HCT116 (cell line): ENCODE data around the gene ZNF750. TPM values are rescaled to one million over a fixed set of nuclear protein-coding genes. Genes with fewer than 3 reads are reported as not detected.

Experiments
- ATAC-seq: fragments of 200-7000 bp; cut with Tn5 transposase; 2 replicates; pipeline ENCODE4 v1.9.1; 2020; ENCODE audit warnings: mild to moderate bottlenecking, moderate library complexity
- BruUV-seq: library from RNA; stranded (reverse); fragments of 400-500 nt; replicated peaks from 2 replicates; lab custom pipeline; 2021; lab: Mats Ljungman, UMichigan
- CTCF ChIA-PET: fragments of 300-600 bp; sonication (Branson Sonifier 250); formaldehyde crosslinking; loops from one replicate; lab custom pipeline; 2021; ENCODE audit warnings: antibody characterized with exemption; lab: Charles Lee
- POLR2A ChIA-PET: fragments of 300-600, 350-600 bp; sonication (Branson Sonifier 250); formaldehyde crosslinking; loops from one replicate; lab custom pipeline; 2021; ENCODE audit warnings: antibody characterized with exemption; lab: Charles Lee
- RAD21 ChIA-PET, 2 experiments: fragments of 300-600 bp; sonication (Branson Sonifier 250); formaldehyde crosslinking; loops; one replicate each; lab custom pipeline; 2023; ENCODE audit warnings: low total read pairs in 2 of 2; ENCODE audit not compliant: uncharacterized antibody in 2 of 2, unreplicated experiment in 2 of 2, low non-redundant PET in 1 of 2; lab: Charles Lee
- DNase-seq: peaks from one replicate; pipeline ENCODE4 v3.0.0-alpha.2; 2010; ENCODE audit warnings: low read depth, low spot score
- H2AFZ ChIP-seq: fragments of 200-600 bp; shearing (Covaris generic), sonication (generic); 2 replicates; pipeline ENCODE4 v1.6.1; 2017; ENCODE audit warnings: low read depth, mixed run types, mixed read lengths, antibody characterized with exemption, low read length; ENCODE audit not compliant: poor library complexity, severe bottlenecking
- H3K27ac ChIP-seq: 2 replicates; pipeline ENCODE4 v1.5.1; 2012; ENCODE audit warnings: low read depth, low read length
- H3K27me3 ChIP-seq: fragments of 200-600 bp; sonication (generic); 2 replicates; pipeline ENCODE4 v1.6.1; 2016; ENCODE audit warnings: mixed run types, low read length, mixed read lengths; ENCODE audit not compliant: insufficient read depth
- H3K36me3 ChIP-seq, 2 experiments: fragments of 200-500 bp in 1 of 2; fragments of 200-600 bp in 1 of 2; sonication (Bioruptor generic) in 1 of 2; sonication (generic) in 1 of 2; 2 replicates each; pipeline versions ENCODE4 v1.5.1 to v1.6.1; 2014 to 2016; ENCODE audit warnings: low read length in 2 of 2, inconsistent platforms in 1 of 2, mixed read lengths in 1 of 2, mixed run types in 1 of 2; ENCODE audit not compliant: insufficient read depth in 2 of 2, control insufficient read depth in 1 of 2
- H3K4me1 ChIP-seq, 2 experiments: fragments of 200-600 bp in 1 of 2; sonication (generic) in 1 of 2; 2 replicates each; pipeline versions ENCODE4 v1.5.1 to v1.6.1; 2012 to 2017; ENCODE audit warnings: low read length in 2 of 2, inconsistent platforms in 1 of 2, mild to moderate bottlenecking in 1 of 2, mixed read lengths in 1 of 2, mixed run types in 1 of 2, moderate library complexity in 1 of 2; ENCODE audit not compliant: insufficient read depth in 2 of 2, control insufficient read depth in 1 of 2
- H3K4me2 ChIP-seq: fragments of 200-600 bp; sonication (generic); 2 replicates; pipeline ENCODE4 v1.6.1; 2017; ENCODE audit warnings: mixed run types, low read length, mixed read lengths
- H3K4me3 ChIP-seq, 2 experiments: fragments of 200-600 bp in 1 of 2; sonication (generic) in 1 of 2; replicated peaks in 1 of 2; 2 replicates each; pipeline ENCODE4 v1.5.1; 2011 to 2016; ENCODE audit warnings: low read length in 2 of 2, control low read depth in 1 of 2, low read depth in 1 of 2, mild to moderate bottlenecking in 1 of 2, mixed read lengths in 1 of 2, mixed run types in 1 of 2
- H3K79me2 ChIP-seq: fragments of 200-600 bp; sonication (generic); 2 replicates; pipeline ENCODE4 v1.6.1; 2017; ENCODE audit warnings: mild to moderate bottlenecking, mixed run types, low read length, moderate library complexity, mixed read lengths; ENCODE audit not compliant: insufficient read depth
- H3K9ac ChIP-seq: fragments of 200-600 bp; sonication (generic); 2 replicates; pipeline ENCODE4 v1.6.1; 2016; ENCODE audit warnings: low read length, mixed read lengths
- H3K9me2 ChIP-seq: fragments of 200-600 bp; sonication (generic), shearing (Covaris generic); 2 replicates; pipeline ENCODE4 v1.6.1; 2017; ENCODE audit warnings: mixed run types, mild to moderate bottlenecking, moderate library complexity; ENCODE audit not compliant: insufficient read depth
- H3K9me3 ChIP-seq, 2 experiments: fragments of 200-500 bp in 1 of 2; fragments of 200-600 bp in 1 of 2; sonication (Bioruptor generic) in 1 of 2; sonication (generic) in 1 of 2; 2 replicates each; pipeline ENCODE4 v1.6.1; 2014 to 2017; ENCODE audit warnings: low read length in 2 of 2, mixed read lengths in 2 of 2, inconsistent platforms in 1 of 2, low read depth in 1 of 2, mild to moderate bottlenecking in 1 of 2, mixed run types in 1 of 2, moderate library complexity in 1 of 2; ENCODE audit not compliant: control insufficient read depth in 1 of 2, insufficient read depth in 1 of 2
- H4K20me1 ChIP-seq: fragments of 200-600 bp; sonication (generic), shearing (Covaris generic); 2 replicates; pipeline ENCODE4 v1.6.1; 2017; ENCODE audit warnings: mixed run types, mild to moderate bottlenecking, moderate library complexity; ENCODE audit not compliant: insufficient read depth
- ATF3 ChIP-seq: IDR thresholded peaks from 2 replicates; pipeline ENCODE4 v1.6.1; 2012
- CEBPB ChIP-seq: IDR thresholded peaks from 2 replicates; pipeline ENCODE4 v1.6.1; 2012; ENCODE audit warnings: low read depth
- ELF1 ChIP-seq: IDR thresholded peaks from 2 replicates; pipeline ENCODE4 v1.6.1; 2012; ENCODE audit warnings: low read depth, borderline replicate concordance
- EZH2phosphoT487 ChIP-seq: fragments of 200-600 bp; IDR thresholded peaks from 2 replicates; pipeline ENCODE4 v1.6.1; 2018; ENCODE audit warnings: antibody characterized with exemption, borderline replicate concordance
- FOSL1 ChIP-seq: IDR thresholded peaks from 2 replicates; pipeline ENCODE4 v1.6.1; 2012; ENCODE audit warnings: low read depth
- JUND ChIP-seq: IDR thresholded peaks from 2 replicates; pipeline ENCODE4 v1.6.1; 2012
- MAX ChIP-seq: IDR thresholded peaks from 2 replicates; pipeline ENCODE4 v1.6.1; 2012
- POLR2AphosphoS5 ChIP-seq: IDR thresholded peaks from 2 replicates; pipeline ENCODE4 v1.6.1; 2011; ENCODE audit warnings: mild to moderate bottlenecking, low read depth, low read length, moderate library complexity
- SIN3A ChIP-seq: IDR thresholded peaks from 2 replicates; pipeline ENCODE4 v1.6.1; 2012; ENCODE audit warnings: low read depth
- SRF ChIP-seq: IDR thresholded peaks from 2 replicates; pipeline ENCODE4 v1.6.1; 2012; ENCODE audit warnings: low read depth
- YY1 ChIP-seq: IDR thresholded peaks from 2 replicates; pipeline ENCODE4 v1.6.1; 2011; ENCODE audit warnings: low read length, low read depth, moderate library complexity, mild to moderate bottlenecking; ENCODE audit not compliant: insufficient replicate concordance; ENCODE audit errors: extremely low read depth
- ZBTB33 ChIP-seq: IDR thresholded peaks from 2 replicates; pipeline ENCODE4 v1.6.1; 2011; ENCODE audit warnings: mild to moderate bottlenecking, low read length, moderate library complexity; ENCODE audit not compliant: insufficient replicate concordance; ENCODE audit errors: extremely low read depth
- ZFX ChIP-seq: fragments of 450-650 bp; IDR thresholded peaks from 2 replicates; pipeline ENCODE4 v1.6.1; 2017
- ZNF274 ChIP-seq: fragments of 200-500 bp; sonication (Bioruptor generic); IDR thresholded peaks from 2 replicates; pipeline ENCODE4 v1.6.1; 2014; ENCODE audit warnings: mild to moderate bottlenecking, low read depth, low read length, inconsistent platforms
- intact Hi-C: fragments of 100-400 bp; cut with micrococcal nuclease; formaldehyde crosslinking; loops from 2 replicates; pipeline ENCODE4 v1.10.0; 2022
- total RNA-seq: library from RNA; stranded (reverse); gene quantifications from one replicate; pipeline ENCODE4 v1.2.1, GENCODE V29; 2021; ENCODE audit not compliant: unreplicated experiment

The ZNF750 gene
- total RNA-seq, 1 experiment from 2014 or later, result not detected

GRCh38 chr17:82812058-82812457 is 27.8 kb downstream of the ZNF750 start (continued):
- no peak for TF ChIP-seq SRF
- TF ChIP-seq ATF3, result no peak
- TF ChIP-seq ZFX, result no peak
- TF ChIP-seq ZNF274, result no peak
- TF ChIP-seq FOSL1, result no peak
- TF ChIP-seq SIN3A, result no peak
- no peak for TF ChIP-seq POLR2AphosphoS5

- Histone ChIP-seq H3K9me2 (no peaks in the 10 kb centered on the region), H3K4me2 (no peak overlapping the region), H3K79me2 (0 out of 2 replicates have a peak, but pooled peaks cover 3% of the 10 kb centered on the region), H3K9me3 (no peaks in the 10 kb centered on the region), H3K4me1 (no peaks in the 10 kb centered on the region), H3K36me3 (peaks cover 2 to 29% of the 10 kb centered on the region in 2 experiments; a peak in 2 of 4 replicates), H2AFZ (no peak overlapping the region), H3K4me3 (no peak overlapping the region), H3K27ac (no peak overlapping the region), H4K20me1 (no peaks in the 10 kb centered on the region), H3K9ac (no peak overlapping the region), H3K27me3 (no peaks in the 10 kb centered on the region)
- TF ChIP-seq CEBPB (no peak), JUND (no peak), ZFX (0 out of 2 replicates have a peak, but pooled peaks have one; percentile 10), MAX (no peak), EZH2phosphoT487 (no peak), YY1 (no peak), ELF1 (no peak), ZBTB33 (no peak)
- no TSS peak for BruUV-seq
- DNase-seq (no peak), ATAC-seq (no peak)
- intact Hi-C loops, result no loop called here
- RAD21 ChIA-PET, result no interaction called here
- POLR2A ChIA-PET, result no interaction called here
- CTCF ChIA-PET, result no interaction called here
Measured at GRCh38 chr17:82810644-82811430, 29.0 kb downstream of the ZNF750 start.
